ENCODE data around the gene RGS10. TPM values are rescaled to one million over a fixed set of nuclear protein-coding genes. Genes with fewer than 3 reads are reported as not detected.

RGS10 gene
- total RNA-seq (2022; extraction: Qiagen RNA extraction), result 46.3 to 52.5 TPM (median 51.3 TPM) in 5 replicates

GRCh38 chr10:119542357-119542987, at the start of gene RGS10:
Gene RGS10, minus strand, starts transcription at chr10:119542719. Its CDS starts 81 bp downstream, at chr10:119542638.

Other genes with a start within 250 kb of the RGS10 start
- 84.0 to 93.2 TPM (median 87.9 TPM) in 5 replicates for gene TIAL1, start 54.2 kb upstream of the RGS10 start, total RNA-seq (2022; extraction: Qiagen RNA extraction)
- gene BAG3, start 108.7 kb upstream of the RGS10 start, total RNA-seq (2022; extraction: Qiagen RNA extraction), result 213 to 268 TPM (median 267 TPM) in 5 replicates
- gene INPP5F, start 183.3 kb upstream of the RGS10 start, total RNA-seq (2022; extraction: Qiagen RNA extraction), result 9.5 to 10.3 TPM (median 10.2 TPM) in 5 replicates

All from A549 treated with AZD2906 at 1 μM for 4 hours (cell line).